SK-N-SH (cell line): Measurements from ENCODE around the gene LGALS8. TPM values are rescaled to one million over a fixed set of nuclear protein-coding genes. Genes with fewer than 3 reads are reported as not detected.

Source experiments
- CTCF ChIA-PET: fragments of 300-600, 350-600 bp; formaldehyde crosslinking; extraction: SDS; loops from one replicate; lab custom pipeline; 2021; lab: Yijun Ruan, JAX
- POLR2A ChIA-PET: fragments of 350-600 bp; sonication (Branson Sonifier 250); formaldehyde crosslinking; extraction: SDS; loops from one replicate; lab custom pipeline; 2020; ENCODE audit warnings: antibody characterized with exemption, inconsistent platforms; lab: Yijun Ruan, JAX
- DNase-seq: peaks from one replicate; pipeline ENCODE4 v3.0.0; 2012
- H2AFZ ChIP-seq: fragments of 200-600 bp; sonication (generic); 2 replicates; pipeline ENCODE4 v1.8.1; 2016; ENCODE audit warnings: antibody characterized with exemption, mild to moderate bottlenecking, low read depth
- H3F3A ChIP-seq: fragments of 200-600 bp; sonication (generic); replicated peaks from 2 replicates; pipeline ENCODE3; 2016; ENCODE audit warnings: antibody characterized with exemption, mild to moderate bottlenecking; ENCODE audit not compliant: insufficient read depth
- H3K27ac ChIP-seq, 2 experiments: fragments of 200-500 bp in 1 of 2; fragments of 200-600 bp in 1 of 2; sonication (Bioruptor generic) in 1 of 2; sonication (generic), shearing (Covaris generic) in 1 of 2; 2 replicates each; pipeline versions ENCODE4 v1.5.1 to v1.6.1; 2014 to 2016; ENCODE audit warnings: low read depth in 2 of 2, inconsistent platforms in 1 of 2, low read length in 1 of 2, mild to moderate bottlenecking in 1 of 2, mixed read lengths in 1 of 2
- H3K27me3 ChIP-seq: fragments of 200-600 bp; sonication (generic), shearing (Covaris generic); 2 replicates; pipeline ENCODE4 v1.6.1; 2016; ENCODE audit warnings: mixed run types; ENCODE audit not compliant: insufficient read depth
- H3K36me3 ChIP-seq, 2 experiments: fragments of 200-500 bp in 1 of 2; fragments of 200-600 bp in 1 of 2; sonication (Bioruptor generic) in 1 of 2; sonication (generic) in 1 of 2; replicated peaks in 1 of 2; 2 replicates each; pipeline versions ENCODE3 to v1.5.1; 2014 to 2016; ENCODE audit warnings: low read length in 1 of 2, mild to moderate bottlenecking in 1 of 2; ENCODE audit not compliant: insufficient read depth in 2 of 2, control insufficient read depth in 1 of 2
- H3K4me1 ChIP-seq, 2 experiments: fragments of 200-500 bp in 1 of 2; fragments of 200-600 bp in 1 of 2; sonication (Bioruptor generic) in 1 of 2; sonication (generic), shearing (Covaris generic) in 1 of 2; 2 replicates each; pipeline versions ENCODE4 v1.5.1 to v1.6.1; 2014 to 2016; ENCODE audit warnings: low read depth in 1 of 2, low read length in 1 of 2, mixed run types in 1 of 2; ENCODE audit not compliant: insufficient read depth in 2 of 2, control insufficient read depth in 1 of 2
- H3K4me2 ChIP-seq: fragments of 200-600 bp; sonication (generic), shearing (Covaris generic); 2 replicates; pipeline ENCODE4 v1.6.1; 2017; ENCODE audit warnings: mixed run types
- H3K4me3 ChIP-seq, 2 experiments: fragments of 200-500 bp in 1 of 2; fragments of 200-600 bp in 1 of 2; sonication (Bioruptor generic) in 1 of 2; sonication (generic), shearing (Covaris generic) in 1 of 2; 2 replicates each; pipeline versions ENCODE4 v1.5.1 to v1.8.1; 2014 to 2016; ENCODE audit warnings: low read depth in 2 of 2, inconsistent platforms in 1 of 2, low read length in 1 of 2, mild to moderate bottlenecking in 1 of 2, mixed read lengths in 1 of 2, moderate library complexity in 1 of 2
- H3K79me2 ChIP-seq: fragments of 200-600 bp; sonication (generic); 2 replicates; pipeline ENCODE4 v1.8.1; 2017; ENCODE audit warnings: mild to moderate bottlenecking; ENCODE audit not compliant: insufficient read depth
- H3K9ac ChIP-seq: fragments of 200-600 bp; sonication (generic); 2 replicates; pipeline ENCODE4 v1.6.1; 2017; ENCODE audit warnings: mixed run types
- H3K9me2 ChIP-seq: fragments of 200-600 bp; sonication (generic); 2 replicates; pipeline ENCODE4 v1.6.1; 2017; ENCODE audit warnings: mixed run types
- H3K9me3 ChIP-seq: fragments of 200-600 bp; sonication (generic); 2 replicates; pipeline ENCODE4 v1.6.1; 2017; ENCODE audit warnings: mixed run types, mild to moderate bottlenecking, moderate library complexity
- H4K20me1 ChIP-seq: fragments of 200-600 bp; sonication (generic); 2 replicates; pipeline ENCODE4 v1.6.1; 2017; ENCODE audit warnings: mild to moderate bottlenecking, mixed run types; ENCODE audit not compliant: insufficient read depth
- CHD2 ChIP-seq: fragments of 150-350 bp; IDR thresholded peaks from 2 replicates; pipeline ENCODE4 v1.6.1; 2018; ENCODE audit warnings: low read length; ENCODE audit not compliant: partially characterized antibody
- EZH2phosphoT487 ChIP-seq: fragments of 200-600 bp; sonication (generic); IDR thresholded peaks from 2 replicates; pipeline ENCODE4 v1.6.1; 2017; ENCODE audit warnings: low read depth, mixed run types, mild to moderate bottlenecking, antibody characterized with exemption, moderate library complexity, borderline replicate concordance
- FOXJ3 ChIP-seq: sonication (generic); formaldehyde crosslinking; IDR thresholded peaks from 2 replicates; pipeline ENCODE4 v1.5.1; 2020; ENCODE audit warnings: mild to moderate bottlenecking, missing genetic modification reagents
- FOXM1 ChIP-seq: IDR thresholded peaks from 2 replicates; pipeline ENCODE4 v1.4.0; 2012; ENCODE audit warnings: low read depth, mild to moderate bottlenecking
- GABPA ChIP-seq: IDR thresholded peaks from 2 replicates; pipeline ENCODE4 v1.4.0; 2012; ENCODE audit warnings: low read depth, mild to moderate bottlenecking
- JUND ChIP-seq: IDR thresholded peaks from 2 replicates; pipeline ENCODE4 v1.4.0; 2012
- MEF2A ChIP-seq: IDR thresholded peaks from 2 replicates; pipeline ENCODE4 v1.4.0; 2012; ENCODE audit warnings: low read depth, borderline replicate concordance
- MXI1 ChIP-seq: IDR thresholded peaks from 2 replicates; pipeline ENCODE4 v1.6.1; 2012; ENCODE audit warnings: mild to moderate bottlenecking, low read depth, low read length, improper control_type of control experiment
- NRF1 ChIP-seq: IDR thresholded peaks from 2 replicates; pipeline ENCODE4 v1.6.1; 2012; ENCODE audit warnings: low read depth, mild to moderate bottlenecking, low read length
- POLR2AphosphoS5 ChIP-seq: IDR thresholded peaks from 2 replicates; pipeline ENCODE4 v1.6.1; 2012; ENCODE audit warnings: low read depth, low read length
- RCOR1 ChIP-seq: fragments of 150-350 bp; IDR thresholded peaks from 2 replicates; pipeline ENCODE4 v1.6.1; 2017; ENCODE audit warnings: antibody characterized with exemption, low read length
- RFX5 ChIP-seq: IDR thresholded peaks from 2 replicates; pipeline ENCODE4 v1.6.1; 2012; ENCODE audit warnings: mild to moderate bottlenecking, improper control_type of control experiment, low read length
- RXRA ChIP-seq: IDR thresholded peaks from 2 replicates; pipeline ENCODE4 v1.4.0; 2012; ENCODE audit warnings: low read depth, mild to moderate bottlenecking, borderline replicate concordance
- TAF1 ChIP-seq: IDR thresholded peaks from 2 replicates; pipeline ENCODE4 v1.6.1; 2012; ENCODE audit warnings: low read depth, mild to moderate bottlenecking, low read length, moderate library complexity, borderline replicate concordance
- WGBS: methylation state at CpG from one replicate; pipeline ENCODE4 v1.1.6; 2017; ENCODE audit warnings: low lambda C conversion rate; 5-methylcytosine and 5-hydroxymethylcytosine counted together
- polyA plus RNA-seq, 3 experiments: library from polyadenylated mRNA; depleted of rRNA; stranded (reverse); fragments of >200 nt; gene quantifications; 2 replicates each; pipeline ENCODE4 v1.2.3, GENCODE V29; 2012
- TF ChIP-seq, protein P1 (sequence below): IDR thresholded peaks from 2 replicates; pipeline ENCODE4 v1.4.0; 2012; ENCODE audit warnings: low read depth, borderline replicate concordance
- TF ChIP-seq, protein P2 (sequence below): IDR thresholded peaks from 2 replicates; pipeline ENCODE4; 2012
- TF ChIP-seq, protein P3 (sequence below): IDR thresholded peaks from 2 replicates; pipeline ENCODE4 v1.6.1; 2012; ENCODE audit warnings: mild to moderate bottlenecking, low read depth, low read length, moderate library complexity
- TF ChIP-seq, protein P4 (sequence below): fragments of 200-600 bp; sonication (generic); IDR thresholded peaks from 2 replicates; pipeline ENCODE4 v1.6.1; 2017; ENCODE audit warnings: antibody characterized with exemption, mild to moderate bottlenecking, moderate library complexity
- TF ChIP-seq, protein P5 (sequence below): IDR thresholded peaks from 2 replicates; pipeline ENCODE4 v1.4.0; 2012; ENCODE audit warnings: low read depth, borderline replicate concordance

Gene LGALS8
- polyA plus RNA-seq, 1 of the 3 experiments (the other 2 are of a cell fraction): 18.9 TPM

DNA sequence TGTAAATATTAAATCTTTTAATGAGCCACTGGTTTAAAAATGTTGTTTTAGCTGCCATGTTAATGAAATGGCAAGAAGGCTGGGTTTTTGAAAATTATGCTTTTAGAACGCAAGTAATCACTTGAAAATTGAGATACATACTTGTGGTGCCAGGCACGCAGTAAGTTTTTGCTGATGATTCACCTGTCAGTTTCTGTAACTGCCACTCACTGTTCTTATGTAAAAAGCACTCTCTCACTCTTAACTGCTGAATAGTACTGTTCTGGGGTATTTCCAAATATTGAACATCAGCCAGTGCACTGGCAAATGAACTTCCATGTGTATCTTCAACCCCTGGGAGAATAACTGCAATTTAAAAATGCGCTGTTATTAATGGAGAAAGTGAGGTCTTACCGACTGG lies 17.9 kb downstream of the LGALS8 start:
- no peak overlapping the region for H3K9ac ChIP-seq
- WGBS: 94% methylated on average over 4 of the region's 4 CpGs
- TF ChIP-seq, protein P1, sequence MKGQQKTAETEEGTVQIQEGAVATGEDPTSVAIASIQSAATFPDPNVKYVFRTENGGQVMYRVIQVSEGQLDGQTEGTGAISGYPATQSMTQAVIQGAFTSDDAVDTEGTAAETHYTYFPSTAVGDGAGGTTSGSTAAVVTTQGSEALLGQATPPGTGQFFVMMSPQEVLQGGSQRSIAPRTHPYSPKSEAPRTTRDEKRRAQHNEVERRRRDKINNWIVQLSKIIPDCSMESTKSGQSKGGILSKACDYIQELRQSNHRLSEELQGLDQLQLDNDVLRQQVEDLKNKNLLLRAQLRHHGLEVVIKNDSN: no peak
- no peak for TF ChIP-seq FOXJ3
- TF ChIP-seq MXI1: no peak
- no peak for TF ChIP-seq CHD2
- no peak for TF ChIP-seq MEF2A
- no peak for TF ChIP-seq NRF1
- TF ChIP-seq, protein P2, sequence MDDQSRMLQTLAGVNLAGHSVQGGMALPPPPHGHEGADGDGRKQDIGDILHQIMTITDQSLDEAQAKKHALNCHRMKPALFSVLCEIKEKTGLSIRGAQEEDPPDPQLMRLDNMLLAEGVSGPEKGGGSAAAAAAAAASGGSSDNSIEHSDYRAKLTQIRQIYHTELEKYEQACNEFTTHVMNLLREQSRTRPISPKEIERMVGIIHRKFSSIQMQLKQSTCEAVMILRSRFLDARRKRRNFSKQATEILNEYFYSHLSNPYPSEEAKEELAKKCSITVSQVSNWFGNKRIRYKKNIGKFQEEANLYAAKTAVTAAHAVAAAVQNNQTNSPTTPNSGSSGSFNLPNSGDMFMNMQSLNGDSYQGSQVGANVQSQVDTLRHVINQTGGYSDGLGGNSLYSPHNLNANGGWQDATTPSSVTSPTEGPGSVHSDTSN: no peak
- no peak for TF ChIP-seq GABPA
- TF ChIP-seq, protein P3, sequence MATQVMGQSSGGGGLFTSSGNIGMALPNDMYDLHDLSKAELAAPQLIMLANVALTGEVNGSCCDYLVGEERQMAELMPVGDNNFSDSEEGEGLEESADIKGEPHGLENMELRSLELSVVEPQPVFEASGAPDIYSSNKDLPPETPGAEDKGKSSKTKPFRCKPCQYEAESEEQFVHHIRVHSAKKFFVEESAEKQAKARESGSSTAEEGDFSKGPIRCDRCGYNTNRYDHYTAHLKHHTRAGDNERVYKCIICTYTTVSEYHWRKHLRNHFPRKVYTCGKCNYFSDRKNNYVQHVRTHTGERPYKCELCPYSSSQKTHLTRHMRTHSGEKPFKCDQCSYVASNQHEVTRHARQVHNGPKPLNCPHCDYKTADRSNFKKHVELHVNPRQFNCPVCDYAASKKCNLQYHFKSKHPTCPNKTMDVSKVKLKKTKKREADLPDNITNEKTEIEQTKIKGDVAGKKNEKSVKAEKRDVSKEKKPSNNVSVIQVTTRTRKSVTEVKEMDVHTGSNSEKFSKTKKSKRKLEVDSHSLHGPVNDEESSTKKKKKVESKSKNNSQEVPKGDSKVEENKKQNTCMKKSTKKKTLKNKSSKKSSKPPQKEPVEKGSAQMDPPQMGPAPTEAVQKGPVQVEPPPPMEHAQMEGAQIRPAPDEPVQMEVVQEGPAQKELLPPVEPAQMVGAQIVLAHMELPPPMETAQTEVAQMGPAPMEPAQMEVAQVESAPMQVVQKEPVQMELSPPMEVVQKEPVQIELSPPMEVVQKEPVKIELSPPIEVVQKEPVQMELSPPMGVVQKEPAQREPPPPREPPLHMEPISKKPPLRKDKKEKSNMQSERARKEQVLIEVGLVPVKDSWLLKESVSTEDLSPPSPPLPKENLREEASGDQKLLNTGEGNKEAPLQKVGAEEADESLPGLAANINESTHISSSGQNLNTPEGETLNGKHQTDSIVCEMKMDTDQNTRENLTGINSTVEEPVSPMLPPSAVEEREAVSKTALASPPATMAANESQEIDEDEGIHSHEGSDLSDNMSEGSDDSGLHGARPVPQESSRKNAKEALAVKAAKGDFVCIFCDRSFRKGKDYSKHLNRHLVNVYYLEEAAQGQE: no peak
- TF ChIP-seq, protein P4, sequence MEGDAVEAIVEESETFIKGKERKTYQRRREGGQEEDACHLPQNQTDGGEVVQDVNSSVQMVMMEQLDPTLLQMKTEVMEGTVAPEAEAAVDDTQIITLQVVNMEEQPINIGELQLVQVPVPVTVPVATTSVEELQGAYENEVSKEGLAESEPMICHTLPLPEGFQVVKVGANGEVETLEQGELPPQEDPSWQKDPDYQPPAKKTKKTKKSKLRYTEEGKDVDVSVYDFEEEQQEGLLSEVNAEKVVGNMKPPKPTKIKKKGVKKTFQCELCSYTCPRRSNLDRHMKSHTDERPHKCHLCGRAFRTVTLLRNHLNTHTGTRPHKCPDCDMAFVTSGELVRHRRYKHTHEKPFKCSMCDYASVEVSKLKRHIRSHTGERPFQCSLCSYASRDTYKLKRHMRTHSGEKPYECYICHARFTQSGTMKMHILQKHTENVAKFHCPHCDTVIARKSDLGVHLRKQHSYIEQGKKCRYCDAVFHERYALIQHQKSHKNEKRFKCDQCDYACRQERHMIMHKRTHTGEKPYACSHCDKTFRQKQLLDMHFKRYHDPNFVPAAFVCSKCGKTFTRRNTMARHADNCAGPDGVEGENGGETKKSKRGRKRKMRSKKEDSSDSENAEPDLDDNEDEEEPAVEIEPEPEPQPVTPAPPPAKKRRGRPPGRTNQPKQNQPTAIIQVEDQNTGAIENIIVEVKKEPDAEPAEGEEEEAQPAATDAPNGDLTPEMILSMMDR: no peak
- no peak for TF ChIP-seq RXRA
- TF ChIP-seq RCOR1: no peak
- no peak for TF ChIP-seq FOXM1
- TF ChIP-seq TAF1: no peak
- TF ChIP-seq, protein P5, sequence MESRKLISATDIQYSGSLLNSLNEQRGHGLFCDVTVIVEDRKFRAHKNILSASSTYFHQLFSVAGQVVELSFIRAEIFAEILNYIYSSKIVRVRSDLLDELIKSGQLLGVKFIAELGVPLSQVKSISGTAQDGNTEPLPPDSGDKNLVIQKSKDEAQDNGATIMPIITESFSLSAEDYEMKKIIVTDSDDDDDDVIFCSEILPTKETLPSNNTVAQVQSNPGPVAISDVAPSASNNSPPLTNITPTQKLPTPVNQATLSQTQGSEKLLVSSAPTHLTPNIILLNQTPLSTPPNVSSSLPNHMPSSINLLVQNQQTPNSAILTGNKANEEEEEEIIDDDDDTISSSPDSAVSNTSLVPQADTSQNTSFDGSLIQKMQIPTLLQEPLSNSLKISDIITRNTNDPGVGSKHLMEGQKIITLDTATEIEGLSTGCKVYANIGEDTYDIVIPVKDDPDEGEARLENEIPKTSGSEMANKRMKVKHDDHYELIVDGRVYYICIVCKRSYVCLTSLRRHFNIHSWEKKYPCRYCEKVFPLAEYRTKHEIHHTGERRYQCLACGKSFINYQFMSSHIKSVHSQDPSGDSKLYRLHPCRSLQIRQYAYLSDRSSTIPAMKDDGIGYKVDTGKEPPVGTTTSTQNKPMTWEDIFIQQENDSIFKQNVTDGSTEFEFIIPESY: no peak
- TF ChIP-seq EZH2phosphoT487: no peak
- TF ChIP-seq RFX5: no peak
- TF ChIP-seq POLR2AphosphoS5: no peak
- no peak for TF ChIP-seq JUND
- POLR2A ChIA-PET: no interaction called here
- H3K36me3 ChIP-seq: peaks cover 42 to 82% of the 10 kb centered on the region in 2 experiments
- no peaks in the 10 kb centered on the region for H4K20me1 ChIP-seq
- CTCF ChIA-PET: no interaction called here
- no peaks in the 10 kb centered on the region for H3K9me3 ChIP-seq
- DNase-seq: no peak
- H3K4me3 ChIP-seq: no peak overlapping the region
- H3K27ac ChIP-seq: no peak overlapping the region
- no peak overlapping the region for H2AFZ ChIP-seq
- H3K9me2 ChIP-seq: no peaks in the 10 kb centered on the region
- H3K4me1 ChIP-seq: peaks cover 0 to 2% of the 10 kb centered on the region in 2 experiments; a peak in 1 of 4 replicates
- H3K27me3 ChIP-seq: no peaks in the 10 kb centered on the region
- H3F3A ChIP-seq: no peaks in the 10 kb centered on the region
- no peak overlapping the region for H3K4me2 ChIP-seq
- no peaks in the 10 kb centered on the region for H3K79me2 ChIP-seq
